ENCODE results near the gene KIF17. TPM values are rescaled to one million over a fixed set of nuclear protein-coding genes. Genes with fewer than 3 reads are reported as not detected.

KIF17 gene
- total RNA-seq, 1 donor from 2014 or later, result 4.6 TPM

DNA sequence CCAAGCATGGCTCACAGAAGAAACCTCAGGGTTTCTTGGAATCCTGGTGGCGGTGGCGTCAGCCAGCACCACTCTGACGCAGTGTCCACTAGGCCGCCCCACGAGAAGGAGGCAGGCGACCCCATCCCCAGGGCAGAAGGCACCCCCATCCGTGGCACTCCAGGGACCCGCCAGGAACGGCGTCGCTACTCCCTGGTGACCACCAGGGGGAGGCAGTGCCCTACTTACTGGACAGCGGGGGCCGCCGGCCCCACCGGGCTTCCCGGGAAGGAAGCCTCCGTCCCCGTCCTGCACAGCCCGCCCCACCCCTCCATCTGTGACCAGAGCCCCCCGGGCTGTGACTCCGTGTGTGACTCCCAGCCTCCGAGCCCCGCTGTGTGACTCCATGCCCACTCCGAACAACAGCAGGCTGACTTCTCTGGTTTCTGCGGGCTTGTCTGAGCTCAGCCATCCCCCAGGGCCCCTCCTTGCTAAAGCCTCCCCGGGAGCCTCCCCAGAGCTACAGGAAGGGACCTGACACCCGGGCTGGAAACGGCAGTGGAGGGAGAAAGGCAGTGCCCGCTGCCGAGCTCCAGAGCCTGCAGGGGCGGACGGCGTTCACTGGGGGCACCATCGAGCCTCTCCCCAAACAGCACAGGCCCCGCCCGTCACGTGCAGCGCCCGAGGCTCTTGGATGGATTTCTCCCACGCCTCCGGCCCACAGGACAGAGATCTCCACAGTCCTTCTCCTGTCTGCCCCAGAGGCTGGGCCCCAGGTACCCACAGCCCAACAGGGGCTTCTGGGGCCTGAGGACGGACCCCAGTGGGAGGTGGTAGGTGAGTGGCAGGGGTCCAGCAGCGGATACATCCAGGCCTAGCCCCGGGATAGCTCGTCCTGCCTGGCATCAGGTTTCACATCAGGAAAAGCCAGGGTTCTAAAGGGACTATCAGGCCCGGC, 21.1 kb downstream of the KIF17 start:
- H3K9me3 ChIP-seq, result no peaks in the 10 kb centered on the region
- H3K4me3 ChIP-seq, result peak overlapping the region; percentile 55
- H3K4me1 ChIP-seq, result peaks cover 3% of the 10 kb centered on the region
- no peaks in the 10 kb centered on the region for H3K27me3 ChIP-seq
- peak overlapping the region; percentile 76 for H3K27ac ChIP-seq
- intact Hi-C loops (cut with DNase I), result no loop called here
- DNase-seq, result peak; percentile 92
- TF ChIP-seq, protein P1, sequence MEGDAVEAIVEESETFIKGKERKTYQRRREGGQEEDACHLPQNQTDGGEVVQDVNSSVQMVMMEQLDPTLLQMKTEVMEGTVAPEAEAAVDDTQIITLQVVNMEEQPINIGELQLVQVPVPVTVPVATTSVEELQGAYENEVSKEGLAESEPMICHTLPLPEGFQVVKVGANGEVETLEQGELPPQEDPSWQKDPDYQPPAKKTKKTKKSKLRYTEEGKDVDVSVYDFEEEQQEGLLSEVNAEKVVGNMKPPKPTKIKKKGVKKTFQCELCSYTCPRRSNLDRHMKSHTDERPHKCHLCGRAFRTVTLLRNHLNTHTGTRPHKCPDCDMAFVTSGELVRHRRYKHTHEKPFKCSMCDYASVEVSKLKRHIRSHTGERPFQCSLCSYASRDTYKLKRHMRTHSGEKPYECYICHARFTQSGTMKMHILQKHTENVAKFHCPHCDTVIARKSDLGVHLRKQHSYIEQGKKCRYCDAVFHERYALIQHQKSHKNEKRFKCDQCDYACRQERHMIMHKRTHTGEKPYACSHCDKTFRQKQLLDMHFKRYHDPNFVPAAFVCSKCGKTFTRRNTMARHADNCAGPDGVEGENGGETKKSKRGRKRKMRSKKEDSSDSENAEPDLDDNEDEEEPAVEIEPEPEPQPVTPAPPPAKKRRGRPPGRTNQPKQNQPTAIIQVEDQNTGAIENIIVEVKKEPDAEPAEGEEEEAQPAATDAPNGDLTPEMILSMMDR (IDR thresholded peaks at IDR 0.05), result peak; percentile 88
- H3K36me3 ChIP-seq, result no peaks in the 10 kb centered on the region
- peak; percentile 94 for ATAC-seq

DNA sequence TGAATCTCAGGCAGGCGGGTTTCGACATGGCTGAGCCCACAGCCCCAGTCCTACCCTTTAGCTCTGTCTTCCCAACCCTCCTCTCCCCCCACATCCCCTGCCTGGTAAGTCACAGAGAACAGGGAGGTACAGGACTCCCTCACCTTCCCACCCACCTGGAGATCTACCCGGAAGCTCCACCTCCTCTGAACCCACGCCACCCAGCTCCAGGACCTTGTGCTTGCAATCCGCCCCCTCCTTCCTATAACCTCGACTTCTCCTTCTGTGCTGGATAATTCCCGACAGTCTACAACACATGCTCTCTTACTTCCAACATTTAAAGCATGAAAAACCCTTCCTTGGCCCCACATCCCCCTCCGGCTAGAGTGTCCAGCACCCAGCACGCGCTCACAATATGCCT, 22.3 kb downstream of the KIF17 start:
- TF ChIP-seq, protein P1 (IDR thresholded peaks at IDR 0.05), result no peak
- Histone ChIP-seq H3K36me3 (no peaks in the 10 kb centered on the region), H3K27ac (no peak overlapping the region), H3K9me3 (no peaks in the 10 kb centered on the region), H3K4me3 (no peak overlapping the region), H3K4me1 (peaks cover 3% of the 10 kb centered on the region), H3K27me3 (no peaks in the 10 kb centered on the region)
- ATAC-seq, result no peak
- DNase-seq, result no peak
- intact Hi-C loops (cut with DNase I), result no loop called here

DNA sequence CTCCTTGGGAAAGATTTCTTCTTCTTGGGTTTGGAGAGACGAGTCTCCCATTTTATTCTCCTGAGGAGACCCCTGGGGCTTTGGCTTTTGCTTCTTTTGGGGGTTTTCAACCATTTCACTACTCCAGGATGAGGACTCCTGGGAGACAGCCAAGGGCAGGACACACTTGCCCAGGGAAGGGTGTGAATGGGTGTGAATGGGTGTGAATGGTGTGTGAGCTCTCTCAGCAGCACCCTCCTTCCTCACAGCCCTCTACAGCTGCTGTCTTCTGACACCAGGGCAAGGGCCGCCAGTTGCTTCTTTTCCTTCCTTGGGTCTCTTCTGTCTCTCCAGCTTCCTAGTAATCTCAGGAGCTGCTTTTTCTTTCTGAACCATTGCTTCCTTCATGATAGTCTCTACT, 24.2 kb downstream of the KIF17 start:
- peaks cover 3% of the 10 kb centered on the region for H3K4me1 ChIP-seq
- no peaks in the 10 kb centered on the region for H3K27me3 ChIP-seq
- DNase-seq, result no peak
- no peaks in the 10 kb centered on the region for H3K9me3 ChIP-seq
- no peaks in the 10 kb centered on the region for H3K36me3 ChIP-seq
- intact Hi-C loops (cut with DNase I), result no loop called here
- H3K27ac ChIP-seq, result no peak overlapping the region
- TF ChIP-seq, protein P1 (IDR thresholded peaks at IDR 0.05), result no peak
- H3K4me3 ChIP-seq, result no peak overlapping the region
- no peak for ATAC-seq

DNA sequence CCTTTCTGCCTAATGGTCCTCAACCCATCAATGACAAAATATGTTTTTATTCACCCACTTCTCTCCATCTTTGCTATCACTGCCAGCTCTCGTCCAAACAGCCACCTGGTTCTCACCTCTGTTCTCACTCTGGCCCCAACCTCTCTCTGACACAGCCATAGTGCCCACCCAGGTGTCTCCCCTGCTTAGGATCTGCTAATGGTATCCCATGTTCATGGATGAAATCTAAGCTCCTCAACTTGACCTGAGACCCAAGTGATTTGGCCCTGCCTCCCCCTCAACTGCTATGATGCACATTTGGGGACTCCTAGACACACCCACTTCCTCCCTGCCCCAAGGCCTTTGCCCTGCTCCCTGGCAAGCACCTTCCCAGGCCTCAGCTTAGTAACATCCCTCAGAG, 25.9 kb downstream of the KIF17 start:
- Histone ChIP-seq H3K27ac (no peak overlapping the region), H3K4me3 (no peak overlapping the region), H3K4me1 (peaks cover 3% of the 10 kb centered on the region), H3K9me3 (no peaks in the 10 kb centered on the region), H3K36me3 (no peaks in the 10 kb centered on the region), H3K27me3 (no peaks in the 10 kb centered on the region)
- intact Hi-C loops (cut with DNase I), result no loop called here
- TF ChIP-seq, protein P1 (IDR thresholded peaks at IDR 0.05), result no peak
- ATAC-seq (no peak), DNase-seq (no peak)

DNA sequence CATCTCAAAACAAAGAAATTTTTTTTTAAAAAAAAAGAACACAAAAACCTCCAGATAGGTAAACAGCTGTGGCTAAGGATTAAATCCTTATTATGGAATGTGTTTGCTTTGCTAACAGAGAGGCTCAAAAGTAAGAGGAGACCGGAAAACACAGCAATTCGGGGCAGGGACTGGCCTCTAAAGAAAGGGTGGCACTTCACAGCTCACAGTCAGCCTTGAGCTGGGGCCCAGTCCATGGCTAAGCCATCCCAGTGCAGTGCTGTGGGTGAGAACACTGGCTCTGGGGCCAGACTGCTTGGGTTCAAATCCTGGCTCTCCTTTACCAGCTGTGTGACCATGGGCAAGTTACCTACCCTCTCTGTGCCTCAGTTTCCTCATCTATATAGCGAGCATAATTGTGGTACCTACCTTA, 28.2 kb downstream of the KIF17 start:
- Histone ChIP-seq H3K4me3 (no peak overlapping the region), H3K9me3 (no peaks in the 10 kb centered on the region), H3K27me3 (no peaks in the 10 kb centered on the region), H3K4me1 (no peaks in the 10 kb centered on the region), H3K36me3 (no peaks in the 10 kb centered on the region), H3K27ac (no peak overlapping the region)
- no peak for DNase-seq
- intact Hi-C loops (cut with DNase I), result no loop called here
- TF ChIP-seq, protein P1 (IDR thresholded peaks at IDR 0.05), result no peak
- no peak for ATAC-seq

All from upper lobe of right lung (tissue), 1 donor.